Cardiac septum (tissue), 1 donor: Measurements from ENCODE around the gene ZNF98. TPM values are rescaled to one million over a fixed set of nuclear protein-coding genes. Genes with fewer than 3 reads are reported as not detected.

Experiments
- DNase-seq: peaks from one replicate; pipeline ENCODE4 v3.0.0-alpha.2; 2020; ENCODE audit warnings: low spot score
- intact Hi-C: fragments of 100-400 bp; cut with DNase I; formaldehyde crosslinking; loops from one replicate; pipeline ENCODE4 v1.14.0; 2022
- long read RNA-seq: library from polyadenylated mRNA; unstranded; transcript quantifications from one replicate; pipeline ENCODE4 v2.0.0, GENCODE V29; 2021
- total RNA-seq: library from RNA; stranded (reverse); fragmentation: NEBNext Ultra II Directional; extraction: Animal tissue kit (Norgen Biotek cat#: 25700); gene quantifications from one replicate; pipeline ENCODE4 v1.2.1, GENCODE V29; 2021
- donor health status: DM: no; HTN: no; CAD: no.

Gene ZNF98
- not detected for total RNA-seq
- long read RNA-seq, partial matches to known transcripts: 0 of 10 reads
- long read RNA-seq, other reads (novel, unspliced or antisense): 10 of 10 reads

DNA sequence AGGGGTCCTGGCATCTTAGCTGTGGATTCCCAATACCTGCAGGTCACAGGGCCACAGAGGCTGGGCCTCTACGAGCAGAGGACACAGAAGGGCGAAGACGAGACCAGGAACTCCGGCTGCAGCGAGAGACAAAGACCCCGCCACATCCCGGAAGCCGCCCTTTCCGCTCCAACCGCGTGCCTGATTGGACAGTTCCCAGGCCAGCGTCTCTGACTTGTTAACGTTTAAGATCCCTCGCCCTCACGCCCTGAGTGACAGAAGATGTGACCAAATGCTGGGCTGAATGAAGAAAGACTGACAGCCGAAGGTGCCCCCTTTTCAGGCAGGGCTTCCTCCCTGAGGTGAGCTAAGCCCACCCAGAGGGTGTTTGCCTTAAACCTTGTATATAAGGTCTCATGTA is at the start of gene ZNF98:
ZNF98 (minus strand) TSS at position 136 of the 400 bp plus-strand sequence; CDS start at position 14, 122 bp downstream.
- DNase-seq: no peak
- intact Hi-C loops: no loop called here

DNA sequence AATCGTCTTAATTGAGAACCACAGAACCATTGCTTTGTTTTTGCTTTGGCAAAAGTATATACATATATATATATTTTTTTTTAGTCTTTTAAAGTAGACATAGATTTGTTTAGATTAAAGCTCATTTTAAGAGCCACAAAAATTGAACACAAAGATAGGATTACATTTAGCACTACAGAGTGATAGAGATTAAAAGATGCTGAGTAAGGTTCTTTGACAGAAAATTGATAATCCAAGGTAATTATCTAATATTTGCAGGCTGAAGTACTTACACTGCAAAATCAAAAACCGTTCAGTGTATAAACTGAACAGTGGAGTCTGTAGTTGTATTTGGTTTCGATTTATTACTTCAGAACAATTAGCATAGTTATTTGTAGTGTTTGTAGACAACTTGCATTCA is 24.5 kb upstream of the ZNF98 start:
- DNase-seq: no peak
- intact Hi-C loops: no loop called here

DNA sequence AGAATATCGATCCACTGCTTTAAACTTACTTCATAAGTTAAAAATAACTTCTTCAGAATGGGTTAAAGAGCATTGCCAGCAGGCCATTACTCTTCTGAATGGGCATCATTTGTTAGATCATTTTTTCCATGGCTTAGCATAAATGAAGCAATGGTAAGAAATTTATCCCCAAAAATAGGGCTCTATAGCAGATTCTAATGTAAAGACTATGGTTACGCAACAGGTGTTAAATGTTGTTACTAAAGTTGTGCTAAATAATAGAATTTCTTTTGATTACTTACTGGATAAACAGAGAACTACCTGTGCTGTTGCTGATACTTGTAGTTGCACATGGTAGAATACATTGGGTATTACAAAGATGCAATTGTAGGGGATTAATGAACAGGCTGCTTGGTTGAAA is 15.9 kb upstream of the ZNF98 start:
- DNase-seq: no peak
- intact Hi-C loops: no loop called here

DNA sequence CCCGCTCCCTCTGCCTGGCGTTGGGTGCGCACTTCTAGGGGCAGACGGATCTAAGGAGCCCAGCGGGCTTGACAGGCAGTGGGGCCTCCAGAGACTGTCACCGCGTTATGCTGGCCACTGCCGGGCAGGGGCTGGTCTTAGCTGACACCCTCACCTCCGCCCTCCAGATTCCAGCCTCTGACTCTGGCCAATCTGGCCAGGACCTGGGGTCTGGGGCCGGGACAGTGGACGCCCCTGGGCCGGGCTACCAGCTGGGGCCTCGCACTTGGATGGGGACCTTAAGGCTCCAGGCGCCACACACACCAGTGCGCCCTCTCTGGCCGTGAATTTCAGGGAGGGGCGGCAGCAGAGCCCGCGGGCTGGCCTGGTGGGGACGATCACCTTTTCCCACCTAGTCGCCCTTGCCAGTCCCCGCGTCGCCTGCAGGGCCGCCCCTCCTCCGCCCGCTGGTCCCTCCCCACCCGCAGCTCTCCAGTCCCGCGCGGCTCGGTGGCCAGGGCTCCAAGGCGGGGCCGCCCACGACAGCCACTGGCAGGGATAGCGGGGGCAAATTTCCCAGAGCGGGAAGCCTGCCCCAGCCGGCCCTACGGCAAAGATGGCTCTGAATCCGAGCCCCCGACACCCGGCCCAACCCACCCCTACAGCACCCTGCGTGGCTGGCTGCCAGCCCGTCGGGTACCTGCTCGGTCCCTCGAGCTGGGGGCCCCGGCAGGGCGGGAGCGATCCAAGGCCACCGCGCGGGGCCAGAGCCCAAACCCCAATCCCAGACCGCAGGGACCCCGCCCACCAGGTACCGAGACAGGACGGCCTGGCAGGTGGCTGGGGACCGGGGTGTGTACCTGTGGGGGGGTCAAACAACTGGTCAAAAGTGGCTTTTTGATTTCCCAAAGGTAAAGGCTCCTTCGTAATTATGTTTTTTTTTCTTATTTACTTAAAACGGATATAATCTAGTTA is 6.1 kb upstream of the ZNF98 start:
- intact Hi-C loops: no loop called here
- no peak for DNase-seq

DNA sequence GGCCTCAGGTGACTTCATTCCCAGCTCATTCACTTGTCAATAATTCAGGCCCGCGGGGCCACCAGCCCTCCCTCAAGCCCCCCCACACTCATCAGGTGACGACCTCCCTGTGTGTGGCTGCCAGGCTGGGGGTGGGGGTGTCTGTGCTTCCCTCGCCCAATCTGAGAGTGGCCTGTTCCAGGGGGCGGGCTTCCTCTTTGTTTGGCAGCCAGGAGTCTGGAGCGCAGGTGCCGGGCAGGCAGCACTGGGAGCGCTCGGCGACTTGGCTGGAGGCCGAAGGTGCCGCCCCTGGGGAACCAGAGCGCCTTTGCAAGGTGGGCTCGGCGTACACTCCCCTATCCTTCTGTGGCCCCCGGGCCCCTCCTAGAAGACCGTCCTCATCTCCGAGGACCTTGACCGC is 5.4 kb upstream of the ZNF98 start:
- no peak for DNase-seq
- intact Hi-C loops: no loop called here

DNA sequence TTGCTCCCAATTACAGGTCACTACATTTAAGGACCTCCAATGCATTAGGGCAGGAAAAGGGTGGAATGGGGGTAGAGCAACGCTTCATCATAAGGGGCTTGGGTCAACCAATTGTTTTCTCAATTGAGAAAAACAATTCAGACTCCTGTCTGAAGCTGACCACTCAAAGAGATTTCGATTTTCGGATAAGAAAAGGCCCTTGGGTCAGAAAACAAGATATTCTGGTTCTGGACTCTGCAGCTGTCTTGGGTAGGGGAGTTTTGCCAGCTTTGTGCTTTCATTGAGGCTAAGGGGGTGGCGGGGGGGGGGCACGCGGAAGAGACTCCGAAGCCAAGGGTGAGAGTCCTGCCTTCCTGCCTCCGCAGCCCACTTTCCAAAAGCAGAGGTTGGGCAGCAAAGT is 4.8 kb upstream of the ZNF98 start:
- DNase-seq: no peak
- intact Hi-C loops: no loop called here

DNA sequence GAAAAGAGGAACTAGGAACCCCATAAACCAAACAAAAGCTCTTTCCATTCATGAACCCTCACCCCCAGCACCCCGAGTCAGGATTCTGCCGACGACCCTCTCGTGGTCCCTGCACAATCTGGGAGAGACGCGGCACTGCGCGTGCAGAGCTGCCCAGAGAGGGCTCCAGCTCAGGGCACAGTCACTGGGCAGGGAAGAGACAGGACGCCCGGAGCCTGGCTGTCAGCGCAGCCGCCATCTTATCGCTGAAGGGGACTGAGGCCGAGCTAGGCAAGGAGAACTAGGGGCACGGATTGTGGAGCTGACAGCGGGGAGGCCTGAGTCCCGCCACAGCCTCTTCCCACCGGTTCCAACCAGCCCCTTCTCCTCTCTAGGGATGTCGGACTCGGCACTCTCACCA is 349 bp downstream of the ZNF98 start:
- intact Hi-C loops: no loop called here
- no peak for DNase-seq

DNA sequence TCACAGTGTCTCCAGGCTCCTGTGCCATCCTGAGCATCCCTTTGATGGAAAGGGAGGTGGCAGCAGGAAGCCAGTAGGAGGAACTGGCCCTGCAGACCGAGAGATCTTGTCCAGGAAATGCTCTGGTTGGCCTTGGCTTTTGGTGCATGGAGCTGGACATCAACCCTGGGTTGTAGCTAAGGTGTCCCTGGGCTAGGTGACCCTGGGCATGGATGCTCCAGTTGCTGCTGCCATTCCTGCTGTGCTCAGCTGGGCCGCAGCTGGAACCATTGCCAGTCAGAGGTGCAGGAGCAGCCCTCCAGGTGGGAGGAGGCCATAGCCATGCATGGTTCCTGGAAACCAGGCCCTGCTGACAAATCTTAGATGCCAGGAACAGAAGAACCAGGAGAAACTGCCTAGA is 67.5 kb downstream of the ZNF98 start:
- intact Hi-C loops: no loop called here
- DNase-seq: no peak

Other genes with a start within 250 kb of the ZNF98 start
- gene ZNF676, start 225.4 kb downstream of the ZNF98 start, total RNA-seq: 6.2 TPM
- not detected for gene ZNF729, start 135.9 kb downstream of the ZNF98 start, total RNA-seq
- 0.13 TPM for gene ZNF492, start 212.0 kb upstream of the ZNF98 start, total RNA-seq